ENCODE measurements around the gene OR5J2.
"Not testable (repeated sequence)": the region's sequence is repeated elsewhere in the genome, so short reads cannot be mapped to it uniquely, and the experiment has no call there.

The OR5J2 gene

DNA sequence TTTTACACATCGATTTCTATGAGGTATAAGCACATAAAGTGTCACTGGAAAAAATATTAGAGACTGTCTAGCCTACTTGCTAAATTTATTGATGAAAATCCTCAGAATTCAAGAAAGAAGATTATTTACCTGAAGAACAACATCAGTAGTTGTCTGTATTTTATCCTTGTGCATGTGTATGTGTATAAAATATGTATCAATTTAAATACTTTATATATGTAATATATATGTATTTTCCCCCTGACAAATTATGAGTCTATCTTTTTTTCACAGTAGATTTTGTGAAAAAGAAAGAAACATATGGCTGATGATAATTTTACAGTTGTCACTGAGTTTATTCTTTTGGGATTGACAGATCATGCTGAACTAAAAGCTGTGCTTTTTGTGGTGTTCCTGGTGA is at the start of gene OR5J2:
Gene OR5J2 (plus strand): TSS at position 301 of the 400 bp plus-strand sequence. CDS start 0 bp downstream, at position 301.
- TF ChIP-seq, protein P1, sequence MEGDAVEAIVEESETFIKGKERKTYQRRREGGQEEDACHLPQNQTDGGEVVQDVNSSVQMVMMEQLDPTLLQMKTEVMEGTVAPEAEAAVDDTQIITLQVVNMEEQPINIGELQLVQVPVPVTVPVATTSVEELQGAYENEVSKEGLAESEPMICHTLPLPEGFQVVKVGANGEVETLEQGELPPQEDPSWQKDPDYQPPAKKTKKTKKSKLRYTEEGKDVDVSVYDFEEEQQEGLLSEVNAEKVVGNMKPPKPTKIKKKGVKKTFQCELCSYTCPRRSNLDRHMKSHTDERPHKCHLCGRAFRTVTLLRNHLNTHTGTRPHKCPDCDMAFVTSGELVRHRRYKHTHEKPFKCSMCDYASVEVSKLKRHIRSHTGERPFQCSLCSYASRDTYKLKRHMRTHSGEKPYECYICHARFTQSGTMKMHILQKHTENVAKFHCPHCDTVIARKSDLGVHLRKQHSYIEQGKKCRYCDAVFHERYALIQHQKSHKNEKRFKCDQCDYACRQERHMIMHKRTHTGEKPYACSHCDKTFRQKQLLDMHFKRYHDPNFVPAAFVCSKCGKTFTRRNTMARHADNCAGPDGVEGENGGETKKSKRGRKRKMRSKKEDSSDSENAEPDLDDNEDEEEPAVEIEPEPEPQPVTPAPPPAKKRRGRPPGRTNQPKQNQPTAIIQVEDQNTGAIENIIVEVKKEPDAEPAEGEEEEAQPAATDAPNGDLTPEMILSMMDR (IDR thresholded peaks at IDR 0.05; ENCODE audit: borderline replicate concordance, insufficient read depth, low read depth, low read length), result no peak
- H3K4me3 ChIP-seq (ENCODE audit: low read depth, low read length), result no peak within 1 kb of the TSS

DNA sequence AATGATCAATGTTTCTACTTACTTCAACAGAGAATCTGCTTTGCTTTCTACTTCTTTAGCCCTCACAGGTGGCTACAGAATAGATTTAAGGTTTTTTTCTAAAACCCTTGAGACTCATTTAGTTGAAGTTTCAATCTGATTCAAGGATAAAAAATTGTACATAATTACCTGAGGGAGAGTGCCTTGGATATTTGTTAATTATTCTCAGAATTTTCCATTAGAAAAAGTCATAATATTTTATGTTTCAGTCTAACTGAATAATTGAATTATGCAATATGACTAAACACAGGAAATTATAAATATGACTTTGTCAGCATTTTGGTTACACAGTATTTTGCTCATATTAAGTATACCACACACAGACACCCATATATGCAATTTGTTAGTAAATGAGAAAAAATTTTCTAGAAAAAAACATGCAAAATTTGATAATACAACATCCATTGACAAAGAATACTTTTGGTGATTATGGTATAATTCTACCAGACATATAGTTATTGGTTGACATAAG is 36.2 kb upstream of the OR5J2 start, which contains the start of gene OR8J3:
Gene OR8J3 (minus strand): TSS at position 51 of the 511 bp plus-strand sequence. CDS start 2,483 bp downstream, outside the sequence.
- no peak within 1 kb of the TSS for H3K4me3 ChIP-seq (ENCODE audit: low read depth, low read length)
- TF ChIP-seq, protein P1 (IDR thresholded peaks at IDR 0.05; ENCODE audit: borderline replicate concordance, insufficient read depth, low read depth, low read length), result no peak

DNA sequence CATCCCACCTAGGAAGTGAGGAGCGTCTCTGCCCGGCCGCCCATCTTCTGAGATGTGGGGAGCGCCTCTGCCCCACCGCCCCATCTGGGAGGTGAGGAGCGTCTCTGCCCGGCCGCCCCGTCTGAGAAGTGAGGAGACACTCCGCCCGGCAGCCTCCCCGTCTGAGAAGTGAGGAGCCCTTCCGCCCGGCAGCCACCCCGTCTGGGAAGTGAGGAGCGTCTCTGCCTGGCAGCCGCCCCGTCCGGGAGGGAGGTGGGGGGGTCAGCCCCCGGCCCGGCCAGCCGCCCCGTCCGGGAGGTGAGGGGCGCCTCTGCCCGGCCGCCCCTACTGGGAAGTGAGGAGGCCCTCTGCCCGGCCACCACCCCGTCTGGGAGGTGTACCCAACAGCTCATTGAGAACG is 32.7 kb upstream of the OR5J2 start:
- not testable (repeated sequence) for H3K4me3 ChIP-seq (ENCODE audit: low read depth, low read length)

DNA sequence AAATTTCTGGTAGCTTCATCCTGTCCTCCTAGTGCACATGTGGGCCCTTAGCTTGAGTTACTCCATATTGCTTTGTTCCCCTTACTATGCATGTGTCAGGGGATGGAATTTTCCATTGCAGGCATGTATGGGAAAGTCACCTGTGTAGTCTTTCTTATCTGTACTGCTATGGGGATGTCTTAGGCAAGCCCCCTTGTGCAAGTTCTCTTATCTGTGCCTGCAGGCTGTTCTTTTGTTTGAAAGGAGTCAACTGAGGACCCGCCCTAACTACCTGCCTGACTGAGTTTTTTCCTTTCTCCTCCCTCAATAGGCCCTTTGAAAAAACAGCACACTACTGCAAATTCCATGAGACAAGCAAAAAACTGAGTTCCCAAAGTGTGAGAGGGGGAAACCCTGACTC is 25.0 kb upstream of the OR5J2 start:
- no peak overlapping the region for H3K4me3 ChIP-seq (ENCODE audit: low read depth, low read length)
- TF ChIP-seq, protein P1 (IDR thresholded peaks at IDR 0.05; ENCODE audit: borderline replicate concordance, insufficient read depth, low read depth, low read length), result no peak

DNA sequence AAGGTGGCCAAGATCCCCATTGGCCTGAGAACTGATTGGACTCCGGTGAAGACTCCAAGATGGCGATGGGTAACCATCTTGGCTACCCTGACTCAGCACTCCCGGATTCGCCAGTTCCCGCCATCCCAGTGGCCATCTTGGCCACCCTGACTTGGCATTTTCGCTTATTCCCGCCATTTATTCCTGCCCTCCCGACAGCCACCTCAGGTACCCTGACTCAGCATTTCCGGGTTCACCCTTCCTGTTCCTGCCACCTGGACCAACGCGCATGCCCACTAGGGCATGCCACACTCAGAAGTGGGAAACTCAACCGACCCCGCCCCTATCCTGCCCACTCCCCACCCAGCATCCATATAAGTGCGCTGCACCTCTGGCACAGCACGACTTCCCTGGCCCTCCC is 24.1 kb upstream of the OR5J2 start:
- TF ChIP-seq, protein P1 (IDR thresholded peaks at IDR 0.05; ENCODE audit: borderline replicate concordance, insufficient read depth, low read depth, low read length), result no peak
- H3K4me3 ChIP-seq (ENCODE audit: low read depth, low read length), result no peak overlapping the region

DNA sequence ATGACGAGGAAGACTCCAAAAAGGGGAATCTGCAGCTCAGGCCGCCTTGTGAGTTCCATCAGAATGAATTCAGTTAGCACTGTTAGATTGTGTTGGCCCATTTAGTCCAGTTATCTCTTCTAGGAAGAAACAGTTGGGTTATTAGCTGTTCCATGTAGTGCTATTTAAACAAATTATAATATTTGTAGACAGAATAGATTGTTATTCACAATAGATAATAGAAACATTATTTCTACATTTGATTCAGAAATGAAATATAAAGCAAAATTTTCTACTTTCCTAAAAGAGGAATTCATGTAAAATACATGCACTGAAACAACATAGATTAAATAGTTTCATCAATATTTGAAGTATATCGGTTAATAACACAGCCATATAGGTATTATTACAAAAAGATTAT is 16.2 kb upstream of the OR5J2 start, which contains the start of gene OR8K5:
Gene OR8K5 (minus strand): TSS at position 101 of the 400 bp plus-strand sequence. CDS start 0 bp downstream, at position 101.
- TF ChIP-seq, protein P1 (IDR thresholded peaks at IDR 0.05; ENCODE audit: borderline replicate concordance, insufficient read depth, low read depth, low read length), result no peak

DNA sequence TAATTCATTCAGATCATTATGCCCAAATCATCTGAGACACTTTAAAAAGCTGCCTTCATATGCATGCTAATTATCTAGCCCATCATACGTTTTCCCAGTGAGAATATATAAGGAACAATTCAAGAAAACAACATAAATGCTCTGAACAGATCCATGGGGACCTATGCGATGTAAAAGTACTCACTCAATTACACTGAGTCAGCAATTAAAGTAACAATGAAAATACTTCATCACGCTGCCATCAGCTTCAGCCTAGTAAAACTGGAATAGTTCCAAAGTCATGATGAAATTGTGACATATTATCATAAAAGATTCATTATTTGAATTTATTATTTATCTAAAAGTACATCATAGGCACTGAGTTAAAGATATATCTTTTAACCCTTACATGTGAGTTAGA is 12.6 kb upstream of the OR5J2 start:
- H3K4me3 ChIP-seq (ENCODE audit: low read depth, low read length), result no peak overlapping the region
- TF ChIP-seq, protein P1 (IDR thresholded peaks at IDR 0.05; ENCODE audit: borderline replicate concordance, insufficient read depth, low read depth, low read length), result no peak

More for the DNA sequence above, 16.2 kb upstream of the OR5J2 start, which contains the start of gene OR8K5:
- H3K4me3 ChIP-seq (ENCODE audit: low read depth, low read length), result no peak within 1 kb of the TSS

Measured in GM12875 (cell line).